ENCODE measurements around the gene STARD3NL.
"Not testable (repeated sequence)": the region's sequence is repeated elsewhere in the genome, so short reads cannot be mapped to it uniquely, and the experiment has no call there.

Gene STARD3NL

GRCh38 chr7:38163671-38164070 lies 14.4 kb upstream of the STARD3NL start:
- no peak overlapping the region for H3K4me3 ChIP-seq (ENCODE audit: low read depth, low read length)
- H3K36me3 ChIP-seq (ENCODE audit: control insufficient read depth, insufficient read depth, low read length): no peaks in the 10 kb centered on the region
- no peak overlapping the region for H3K9ac ChIP-seq (ENCODE audit: low read depth, low read length)
- H3K27me3 ChIP-seq (ENCODE audit: control insufficient read depth, insufficient read depth, low read length): no peaks in the 10 kb centered on the region
- H3K9me3 ChIP-seq (ENCODE audit: control insufficient read depth, insufficient read depth, low read length): no peaks in the 10 kb centered on the region
- H3K4me1 ChIP-seq (ENCODE audit: control insufficient read depth, insufficient read depth, low read length): no peaks in the 10 kb centered on the region

- no peaks in the 10 kb centered on the region for H3K4me1 ChIP-seq (ENCODE audit: control insufficient read depth, insufficient read depth, low read length)
- H3K4me3 ChIP-seq (ENCODE audit: low read depth, low read length): no peak overlapping the region
- H3K27me3 ChIP-seq (ENCODE audit: control insufficient read depth, insufficient read depth, low read length): no peaks in the 10 kb centered on the region
- no peak overlapping the region for H3K9ac ChIP-seq (ENCODE audit: low read depth, low read length)
- H3K36me3 ChIP-seq (ENCODE audit: control insufficient read depth, insufficient read depth, low read length): no peaks in the 10 kb centered on the region
- no peaks in the 10 kb centered on the region for H3K9me3 ChIP-seq (ENCODE audit: control insufficient read depth, insufficient read depth, low read length)
Observed at GRCh38 chr7:38168890-38169570, 9.0 kb upstream of the STARD3NL start.

- no peak overlapping the region for H3K4me3 ChIP-seq (ENCODE audit: low read depth, low read length)
- H3K9ac ChIP-seq (ENCODE audit: low read depth, low read length): no peak overlapping the region
- no peaks in the 10 kb centered on the region for H3K4me1 ChIP-seq (ENCODE audit: control insufficient read depth, insufficient read depth, low read length)
- no peaks in the 10 kb centered on the region for H3K36me3 ChIP-seq (ENCODE audit: control insufficient read depth, insufficient read depth, low read length)
- H3K27me3 ChIP-seq (ENCODE audit: control insufficient read depth, insufficient read depth, low read length): no peaks in the 10 kb centered on the region
- no peaks in the 10 kb centered on the region for H3K9me3 ChIP-seq (ENCODE audit: control insufficient read depth, insufficient read depth, low read length)
Observed at GRCh38 chr7:38169847-38170246, 8.2 kb upstream of the STARD3NL start.

DNA sequence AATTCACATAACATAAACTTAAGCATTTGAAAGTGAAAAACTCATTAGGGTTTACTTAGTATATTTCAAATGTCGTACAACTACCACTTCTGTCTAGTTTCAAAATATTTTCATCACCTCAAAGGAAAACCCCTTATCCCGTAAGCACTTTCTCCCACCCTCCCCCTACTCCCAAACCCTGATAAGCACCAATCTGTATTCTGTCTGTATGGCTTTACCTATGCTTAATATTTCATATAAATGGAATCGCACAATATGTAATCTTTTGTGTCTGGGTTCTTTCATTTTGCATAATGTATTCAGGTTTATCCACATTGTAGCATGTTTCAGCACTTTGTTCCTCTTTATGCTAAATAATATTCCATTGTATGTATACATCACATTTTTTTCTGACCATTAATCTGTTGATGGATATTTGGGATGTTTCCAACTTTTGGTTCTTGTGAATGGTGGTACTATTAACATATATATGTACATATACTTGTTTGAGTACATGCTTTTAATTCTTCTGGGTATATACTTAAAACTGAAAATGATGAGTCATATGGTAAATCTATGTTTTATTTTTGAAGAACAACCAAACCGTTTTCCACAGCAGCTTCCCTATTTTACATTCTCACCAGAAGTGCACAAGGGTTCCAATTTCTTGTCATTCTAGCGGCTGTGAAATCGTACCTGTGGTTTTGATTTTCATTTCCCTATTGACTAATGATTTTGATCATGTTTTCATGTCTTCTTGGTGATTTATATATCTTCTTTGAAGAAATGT lies 6.2 kb upstream of the STARD3NL start:
- H3K9me3 ChIP-seq (ENCODE audit: control insufficient read depth, insufficient read depth, low read length): no peaks in the 10 kb centered on the region
- H3K9ac ChIP-seq (ENCODE audit: low read depth, low read length): no peak overlapping the region
- H3K4me3 ChIP-seq (ENCODE audit: low read depth, low read length): no peak overlapping the region
- H3K36me3 ChIP-seq (ENCODE audit: control insufficient read depth, insufficient read depth, low read length): no peaks in the 10 kb centered on the region
- no peaks in the 10 kb centered on the region for H3K27me3 ChIP-seq (ENCODE audit: control insufficient read depth, insufficient read depth, low read length)
- no peaks in the 10 kb centered on the region for H3K4me1 ChIP-seq (ENCODE audit: control insufficient read depth, insufficient read depth, low read length)

GRCh38 chr7:38175547-38175946 lies 2.5 kb upstream of the STARD3NL start:
- H3K9ac ChIP-seq (ENCODE audit: low read depth, low read length); H3K27me3 ChIP-seq (ENCODE audit: control insufficient read depth, insufficient read depth, low read length); H3K36me3 ChIP-seq (ENCODE audit: control insufficient read depth, insufficient read depth, low read length); H3K4me3 ChIP-seq (ENCODE audit: low read depth, low read length); H3K9me3 ChIP-seq (ENCODE audit: control insufficient read depth, insufficient read depth, low read length); H3K4me1 ChIP-seq (ENCODE audit: control insufficient read depth, insufficient read depth, low read length): not testable (repeated sequence)

- Histone ChIP-seq H3K36me3 (ENCODE audit: control insufficient read depth, insufficient read depth, low read length) (no peaks in the 10 kb centered on the region), H3K4me3 (ENCODE audit: low read depth, low read length) (peak overlapping the region; percentile 73), H3K27me3 (ENCODE audit: control insufficient read depth, insufficient read depth, low read length) (no peaks in the 10 kb centered on the region), H3K4me1 (ENCODE audit: control insufficient read depth, insufficient read depth, low read length) (no peaks in the 10 kb centered on the region), H3K9ac (ENCODE audit: low read depth, low read length) (peak overlapping the region; percentile 42), H3K9me3 (ENCODE audit: control insufficient read depth, insufficient read depth, low read length) (no peaks in the 10 kb centered on the region)
Observed at GRCh38 chr7:38177621-38178003, 433 bp upstream of the STARD3NL start.

DNA sequence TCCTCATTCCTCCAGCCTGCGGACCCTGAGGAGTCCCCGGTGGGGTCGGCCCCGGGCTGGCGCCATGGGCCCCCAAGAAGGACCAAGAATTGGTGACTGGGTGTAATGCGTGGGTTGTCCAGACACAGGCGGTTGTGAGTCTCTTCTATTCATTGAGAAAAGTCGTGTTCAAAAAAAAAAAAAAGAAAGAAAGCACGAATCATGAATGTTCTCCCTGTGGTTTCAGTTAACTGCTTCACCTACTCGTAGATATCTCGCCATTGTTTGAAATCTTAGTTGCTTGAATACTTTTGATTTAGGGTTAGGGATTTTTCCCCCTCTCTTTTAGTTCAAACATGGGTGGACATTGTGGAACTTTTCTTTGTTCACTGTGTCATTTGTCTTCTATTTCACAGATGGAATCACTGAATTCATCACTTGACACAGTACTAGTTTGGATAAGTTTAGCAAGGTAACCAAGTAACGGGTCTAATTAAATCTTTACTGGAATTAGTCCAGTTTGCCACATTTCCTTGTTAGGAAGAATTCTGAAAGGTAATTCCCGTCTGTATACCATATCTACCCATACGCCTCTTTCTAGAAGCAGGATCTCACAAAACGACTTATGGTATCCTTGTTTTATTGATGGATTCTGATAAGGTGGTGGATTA lies 775 bp downstream of the STARD3NL start:
- H3K27me3 ChIP-seq (ENCODE audit: control insufficient read depth, insufficient read depth, low read length): no peaks in the 10 kb centered on the region
- no peaks in the 10 kb centered on the region for H3K9me3 ChIP-seq (ENCODE audit: control insufficient read depth, insufficient read depth, low read length)
- H3K9ac ChIP-seq (ENCODE audit: low read depth, low read length): peak overlapping the region; percentile 67
- no peaks in the 10 kb centered on the region for H3K36me3 ChIP-seq (ENCODE audit: control insufficient read depth, insufficient read depth, low read length)
- no peaks in the 10 kb centered on the region for H3K4me1 ChIP-seq (ENCODE audit: control insufficient read depth, insufficient read depth, low read length)
- peak overlapping the region; percentile 73 for H3K4me3 ChIP-seq (ENCODE audit: low read depth, low read length)

- H3K9me3 ChIP-seq (ENCODE audit: control insufficient read depth, insufficient read depth, low read length): no peaks in the 10 kb centered on the region
- H3K27me3 ChIP-seq (ENCODE audit: control insufficient read depth, insufficient read depth, low read length): no peaks in the 10 kb centered on the region
- no peak overlapping the region for H3K9ac ChIP-seq (ENCODE audit: low read depth, low read length)
- no peaks in the 10 kb centered on the region for H3K4me1 ChIP-seq (ENCODE audit: control insufficient read depth, insufficient read depth, low read length)
- H3K4me3 ChIP-seq (ENCODE audit: low read depth, low read length): no peak overlapping the region
- H3K36me3 ChIP-seq (ENCODE audit: control insufficient read depth, insufficient read depth, low read length): no peaks in the 10 kb centered on the region
Observed at GRCh38 chr7:38179776-38180226, 1.8 kb downstream of the STARD3NL start.

DNA sequence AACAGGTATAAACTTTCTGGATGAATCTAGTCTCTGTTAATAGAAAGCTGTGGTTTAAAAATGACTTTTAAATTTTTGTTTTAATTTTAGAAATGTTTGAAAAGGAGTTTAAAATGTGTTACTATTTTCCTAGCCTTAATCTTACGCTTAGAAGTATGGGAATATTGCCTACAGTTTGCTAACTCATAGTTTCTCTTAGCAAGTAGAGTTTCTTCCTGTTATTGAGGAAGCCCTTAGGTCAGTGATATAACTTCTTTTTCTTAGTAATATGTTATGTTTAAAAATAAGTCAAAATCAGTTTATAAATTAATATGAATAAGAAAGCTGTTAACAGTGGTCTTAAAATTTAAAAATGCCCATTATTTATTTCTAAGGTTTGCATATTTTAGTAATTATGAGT lies 3.1 kb downstream of the STARD3NL start:
- no peak overlapping the region for H3K4me3 ChIP-seq (ENCODE audit: low read depth, low read length)
- H3K9ac ChIP-seq (ENCODE audit: low read depth, low read length): no peak overlapping the region
- no peaks in the 10 kb centered on the region for H3K4me1 ChIP-seq (ENCODE audit: control insufficient read depth, insufficient read depth, low read length)
- H3K36me3 ChIP-seq (ENCODE audit: control insufficient read depth, insufficient read depth, low read length): no peaks in the 10 kb centered on the region
- no peaks in the 10 kb centered on the region for H3K9me3 ChIP-seq (ENCODE audit: control insufficient read depth, insufficient read depth, low read length)
- H3K27me3 ChIP-seq (ENCODE audit: control insufficient read depth, insufficient read depth, low read length): no peaks in the 10 kb centered on the region

DNA sequence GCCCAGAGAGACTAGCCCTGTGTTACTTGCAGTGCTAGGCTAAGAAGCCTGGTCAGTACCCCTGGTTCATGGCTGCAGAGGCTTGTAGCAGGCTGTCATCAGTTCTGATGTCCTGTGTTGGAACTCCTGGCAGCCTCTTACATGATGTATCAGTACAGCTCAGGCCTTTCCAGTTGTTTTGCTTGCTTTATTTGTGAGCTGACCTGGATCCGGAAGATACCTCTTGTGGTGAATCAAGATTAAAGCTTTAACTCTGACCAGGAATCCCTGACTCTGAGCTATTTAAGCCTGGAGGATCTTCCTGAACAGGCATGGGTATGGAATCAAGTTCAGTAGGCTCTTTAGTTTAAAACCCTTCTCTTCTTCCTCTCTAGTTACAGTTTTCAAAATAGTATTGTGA lies 4.4 kb downstream of the STARD3NL start:
- Histone ChIP-seq H3K9me3 (ENCODE audit: control insufficient read depth, insufficient read depth, low read length) (no peaks in the 10 kb centered on the region), H3K4me1 (ENCODE audit: control insufficient read depth, insufficient read depth, low read length) (no peaks in the 10 kb centered on the region), H3K9ac (ENCODE audit: low read depth, low read length) (no peak overlapping the region), H3K36me3 (ENCODE audit: control insufficient read depth, insufficient read depth, low read length) (no peaks in the 10 kb centered on the region), H3K27me3 (ENCODE audit: control insufficient read depth, insufficient read depth, low read length) (no peaks in the 10 kb centered on the region), H3K4me3 (ENCODE audit: low read depth, low read length) (no peak overlapping the region)

GRCh38 chr7:38185395-38186307 lies 7.6 kb downstream of the STARD3NL start:
- H3K9me3 ChIP-seq (ENCODE audit: control insufficient read depth, insufficient read depth, low read length): no peaks in the 10 kb centered on the region
- no peaks in the 10 kb centered on the region for H3K27me3 ChIP-seq (ENCODE audit: control insufficient read depth, insufficient read depth, low read length)
- H3K4me1 ChIP-seq (ENCODE audit: control insufficient read depth, insufficient read depth, low read length): peaks cover 20% of the 10 kb centered on the region
- no peaks in the 10 kb centered on the region for H3K36me3 ChIP-seq (ENCODE audit: control insufficient read depth, insufficient read depth, low read length)
- no peak overlapping the region for H3K4me3 ChIP-seq (ENCODE audit: low read depth, low read length)
- H3K9ac ChIP-seq (ENCODE audit: low read depth, low read length): no peak overlapping the region
